SU-DHL-6 (cell line): ENCODE results near the gene TRAPPC2.
A peak's percentile ranks its signal among the peaks of the same experiment; 100 is the strongest.

Experiments used
- H2AFZ ChIP-seq: fragments of 200-600 bp; sonication (generic); 2 replicates; pipeline ENCODE4 v1.6.1; 2014; ENCODE audit warnings: low read depth, mild to moderate bottlenecking, moderate library complexity, mixed read lengths, antibody characterized with exemption, low read length; ENCODE audit not compliant: severe bottlenecking
- H3F3A ChIP-seq: fragments of 200-600 bp; shearing (Covaris generic); 2 replicates; pipeline ENCODE4 v1.6.0; 2016; ENCODE audit warnings: antibody characterized with exemption, mild to moderate bottlenecking; ENCODE audit not compliant: insufficient read depth
- H3K27ac ChIP-seq: fragments of 200-600 bp; sonication (generic); 2 replicates; pipeline ENCODE4 v1.5.1; 2016; ENCODE audit warnings: low read depth, mild to moderate bottlenecking, low read length, moderate library complexity, mixed read lengths
- H3K27me3 ChIP-seq: fragments of 200-600 bp; sonication (generic), shearing (Covaris generic); 2 replicates; pipeline ENCODE4 v1.6.0; 2014; ENCODE audit warnings: mild to moderate bottlenecking, low read length
- H3K36me3 ChIP-seq: fragments of 200-600 bp; sonication (generic); 2 replicates; pipeline ENCODE4 v1.6.1; 2014; ENCODE audit warnings: mild to moderate bottlenecking, low read length, mixed read lengths
- H3K4me2 ChIP-seq: fragments of 300-600, 200-600 bp; shearing (Covaris generic), sonication (generic); 2 replicates; pipeline ENCODE4 v1.6.0; 2014; ENCODE audit warnings: low read length, low read depth, mild to moderate bottlenecking; ENCODE audit not compliant: poor library complexity, severe bottlenecking
- H3K4me3 ChIP-seq: fragments of 200-600 bp; sonication (generic); 2 replicates; pipeline ENCODE4 v1.5.1; 2014; ENCODE audit warnings: antibody characterized with exemption, low read length, mild to moderate bottlenecking, mixed read lengths; ENCODE audit not compliant: insufficient read depth, poor library complexity, severe bottlenecking
- H3K79me2 ChIP-seq: fragments of 200-600 bp; sonication (generic); 2 replicates; pipeline ENCODE4 v1.6.1; 2014; ENCODE audit warnings: mild to moderate bottlenecking, low read length, moderate library complexity; ENCODE audit not compliant: insufficient read depth
- H3K9ac ChIP-seq: fragments of 200-600 bp; sonication (generic); 2 replicates; pipeline ENCODE4 v1.7.0; 2014; ENCODE audit warnings: mild to moderate bottlenecking, low read length
- H3K9me2 ChIP-seq: fragments of 200-600 bp; sonication (generic); replicated peaks from 2 replicates; pipeline ENCODE4 v1.6.1; 2014; ENCODE audit warnings: low read length; ENCODE audit not compliant: insufficient read depth
- H3K9me3 ChIP-seq: fragments of 200-600 bp; sonication (generic); 2 replicates; pipeline ENCODE4 v1.6.1; 2014; ENCODE audit warnings: low read length, mixed read lengths; ENCODE audit not compliant: insufficient read depth
- H4K20me1 ChIP-seq: fragments of 200-600 bp; sonication (generic); 2 replicates; pipeline ENCODE4 v1.6.1; 2014; ENCODE audit warnings: low read depth, mild to moderate bottlenecking, antibody characterized with exemption, low read length, moderate library complexity, mixed read lengths
- CTCF ChIP-seq: fragments of 200-600 bp; sonication (generic); IDR thresholded peaks from one replicate; pipeline ENCODE4 v1.5.1; 2017; ENCODE audit warnings: antibody characterized with exemption, mild to moderate bottlenecking, low read length, moderate library complexity; ENCODE audit not compliant: insufficient read depth, poor library complexity, severe bottlenecking
- EZH2phosphoT487 ChIP-seq: fragments of 200-600 bp; sonication (generic), shearing (Covaris generic); conservative IDR thresholded peaks from 2 replicates; pipeline ENCODE4 v1.6.1; 2018; ENCODE audit warnings: mild to moderate bottlenecking, antibody characterized with exemption, low read length, moderate library complexity, mixed read lengths

The TRAPPC2 gene

DNA sequence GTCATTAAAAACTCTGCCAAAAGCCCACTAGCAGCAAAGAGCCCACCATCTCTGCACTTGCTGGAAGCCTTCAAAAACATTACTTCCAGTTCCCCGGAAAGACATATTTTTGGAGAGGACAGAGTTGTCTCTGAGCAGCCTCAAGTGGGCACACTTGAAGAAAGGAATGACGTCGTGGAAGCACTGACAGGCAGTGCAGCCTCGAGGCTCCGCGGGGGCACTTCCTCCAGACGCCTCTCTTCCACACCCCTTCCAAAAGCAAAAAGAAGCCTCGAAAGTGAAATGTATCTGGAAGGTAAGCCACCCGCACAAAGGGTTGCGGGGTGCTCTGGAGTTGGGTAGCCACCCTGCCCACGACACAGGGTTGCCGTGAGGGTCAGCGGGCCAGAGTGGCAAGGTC lies 26.0 kb upstream of the TRAPPC2 start:
- no peak overlapping the region for H3K9ac ChIP-seq
- H3K9me2 ChIP-seq: no peaks in the 10 kb centered on the region
- no peaks in the 10 kb centered on the region for H3K79me2 ChIP-seq
- no peak overlapping the region for H3K4me2 ChIP-seq
- H3K27me3 ChIP-seq: no peaks in the 10 kb centered on the region
- H3K9me3 ChIP-seq: no peaks in the 10 kb centered on the region
- peaks cover 7% of the 10 kb centered on the region; the same call in 1 of the 2 replicates for H3K36me3 ChIP-seq
- peaks cover 5% of the 10 kb centered on the region; the same call in 1 of the 2 replicates for H3F3A ChIP-seq
- no peak overlapping the region for H3K4me3 ChIP-seq
- TF ChIP-seq CTCF (no peak), EZH2phosphoT487 (no peak)
- no peak overlapping the region for H3K27ac ChIP-seq
- H2AFZ ChIP-seq: no peak overlapping the region
- no peaks in the 10 kb centered on the region for H4K20me1 ChIP-seq

GRCh38 chrX:13759152-13759718 lies 24.8 kb upstream of the TRAPPC2 start:
- Histone ChIP-seq H3K36me3 (peaks cover 7% of the 10 kb centered on the region; the same call in 1 of the 2 replicates), H3K4me2 (peak overlapping the region; percentile 37), H3K9ac (no peak overlapping the region), H3K9me3 (no peaks in the 10 kb centered on the region), H2AFZ (no peak overlapping the region), H4K20me1 (no peaks in the 10 kb centered on the region), H3K4me3 (no peak overlapping the region), H3F3A (peaks cover 5% of the 10 kb centered on the region; the same call in 1 of the 2 replicates), H3K79me2 (no peaks in the 10 kb centered on the region), H3K27ac (peak overlapping the region; percentile 71), H3K9me2 (no peaks in the 10 kb centered on the region), H3K27me3 (no peaks in the 10 kb centered on the region)
- TF ChIP-seq CTCF: no peak
- TF ChIP-seq EZH2phosphoT487: no peak

DNA sequence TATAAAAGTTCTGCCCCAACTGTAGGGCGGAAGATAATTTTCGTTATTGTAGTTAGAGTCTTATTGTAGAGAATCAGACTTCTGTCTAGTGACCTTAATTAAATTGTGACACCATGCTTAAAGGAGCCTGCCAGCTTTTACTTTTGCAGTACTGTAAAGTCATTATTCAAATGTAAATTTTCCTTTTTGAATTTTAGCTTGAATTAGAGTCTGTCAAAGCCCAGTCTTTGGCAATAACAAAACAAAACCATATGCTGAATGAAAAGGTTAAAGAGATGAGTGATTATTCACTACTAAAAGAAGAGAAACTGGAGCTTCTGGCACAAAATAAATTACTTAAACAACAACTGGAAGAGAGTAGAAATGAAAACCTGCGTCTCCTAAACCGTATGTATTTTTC lies 22.0 kb upstream of the TRAPPC2 start:
- Histone ChIP-seq H3K36me3 (0 out of 2 replicates have a peak, but pooled peaks cover 3% of the 10 kb centered on the region), H2AFZ (no peak overlapping the region), H3K4me3 (no peak overlapping the region), H3K27ac (no peak overlapping the region), H3K9me3 (no peaks in the 10 kb centered on the region), H3K27me3 (no peaks in the 10 kb centered on the region), H4K20me1 (no peaks in the 10 kb centered on the region), H3K79me2 (no peaks in the 10 kb centered on the region), H3K9ac (no peak overlapping the region), H3F3A (peaks cover 5% of the 10 kb centered on the region; the same call in 1 of the 2 replicates), H3K4me2 (no peak overlapping the region), H3K9me2 (no peaks in the 10 kb centered on the region)
- TF ChIP-seq CTCF: no peak
- TF ChIP-seq EZH2phosphoT487: no peak
